Cardiac muscle cell (in vitro differentiated cells and primary cell): ENCODE results near the gene EFCAB6. TPM values are rescaled to one million over a fixed set of nuclear protein-coding genes. Genes with fewer than 3 reads are reported as not detected.
A peak's percentile ranks its signal among the peaks of the same experiment; 100 is the strongest.

ENCODE experiments used
- DNase-seq, 2 donors: peaks; one replicate each; pipeline versions ENCODE4 v3.0.0 to v3.0.0-alpha.2; 2010 to 2017; ENCODE audit warnings: low read depth in 1 of 2, low spot score in 1 of 2
- H3K27ac ChIP-seq: fragments of 200-600 bp; sonication (generic); 2 replicates; pipeline ENCODE4 v1.5.1; 2016
- H3K27me3 ChIP-seq: fragments of 200-600 bp; sonication (generic); 2 replicates; pipeline ENCODE4 v1.6.0; 2016; ENCODE audit warnings: control low read depth
- H3K36me3 ChIP-seq: fragments of 200-600 bp; sonication (generic); 2 replicates; pipeline ENCODE4 v1.5.1; 2016; ENCODE audit warnings: control low read depth
- H3K4me1 ChIP-seq: fragments of 200-600 bp; sonication (generic); 2 replicates; pipeline ENCODE4 v1.8.1; 2017; ENCODE audit warnings: low read depth, mild to moderate bottlenecking, mixed run types
- H3K4me3 ChIP-seq: fragments of 200-600 bp; sonication (generic); 2 replicates; pipeline ENCODE4 v1.5.1; 2016; ENCODE audit warnings: mild to moderate bottlenecking
- H3K9me3 ChIP-seq: fragments of 200-600 bp; sonication (generic); 2 replicates; pipeline ENCODE4 v1.5.1; 2017; ENCODE audit warnings: low read depth, mild to moderate bottlenecking, control low read depth
- polyA plus RNA-seq: library from polyadenylated mRNA; unstranded; fragments of >200 nt; fragmentation: Nextera tagmentation; extraction: Ambion mirVana; gene quantifications from 2 replicates; pipeline ENCODE4 v1.2.1, GENCODE V29; 2016
- total RNA-seq: library from RNA; depleted of rRNA; stranded (reverse); fragments of >200 nt; gene quantifications from 2 replicates; pipeline ENCODE4 v1.2.3, GENCODE V29; 2016
- TF ChIP-seq, protein P1 (sequence below): IDR thresholded peaks from 2 replicates; pipeline ENCODE4 v1.5.1; 2012; ENCODE audit warnings: low read depth, mild to moderate bottlenecking, low read length

Gene EFCAB6
- total and polyA plus RNA-seq, 2 experiments from 2014 or later, result 1.5 to 3.8 TPM

DNA sequence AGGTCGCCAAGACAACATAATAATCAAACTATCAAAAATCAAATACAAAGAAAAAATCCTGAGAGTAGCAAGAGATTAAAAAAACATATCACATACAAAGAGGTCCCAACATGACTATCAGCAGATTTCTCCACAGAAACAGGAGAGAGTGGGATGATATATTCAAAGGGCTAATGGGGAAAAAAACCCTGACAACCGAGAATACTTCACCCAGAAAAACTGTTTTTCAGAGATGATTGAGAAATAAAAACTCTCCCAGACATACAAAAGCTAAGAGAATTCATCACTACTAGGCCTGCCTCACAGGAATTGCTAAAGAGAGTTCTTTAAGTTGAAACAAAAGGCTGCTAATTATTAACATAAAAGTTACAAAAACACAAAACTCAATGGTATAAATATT is 108.1 kb downstream of the EFCAB6 start:
- H3K4me1 ChIP-seq, result no peaks in the 10 kb centered on the region
- H3K27me3 ChIP-seq, result no peaks in the 10 kb centered on the region
- no peak overlapping the region for H3K4me3 ChIP-seq
- H3K9me3 ChIP-seq, result no peaks in the 10 kb centered on the region
- DNase-seq, result no peak
- H3K27ac ChIP-seq, result no peak overlapping the region
- TF ChIP-seq, protein P1, sequence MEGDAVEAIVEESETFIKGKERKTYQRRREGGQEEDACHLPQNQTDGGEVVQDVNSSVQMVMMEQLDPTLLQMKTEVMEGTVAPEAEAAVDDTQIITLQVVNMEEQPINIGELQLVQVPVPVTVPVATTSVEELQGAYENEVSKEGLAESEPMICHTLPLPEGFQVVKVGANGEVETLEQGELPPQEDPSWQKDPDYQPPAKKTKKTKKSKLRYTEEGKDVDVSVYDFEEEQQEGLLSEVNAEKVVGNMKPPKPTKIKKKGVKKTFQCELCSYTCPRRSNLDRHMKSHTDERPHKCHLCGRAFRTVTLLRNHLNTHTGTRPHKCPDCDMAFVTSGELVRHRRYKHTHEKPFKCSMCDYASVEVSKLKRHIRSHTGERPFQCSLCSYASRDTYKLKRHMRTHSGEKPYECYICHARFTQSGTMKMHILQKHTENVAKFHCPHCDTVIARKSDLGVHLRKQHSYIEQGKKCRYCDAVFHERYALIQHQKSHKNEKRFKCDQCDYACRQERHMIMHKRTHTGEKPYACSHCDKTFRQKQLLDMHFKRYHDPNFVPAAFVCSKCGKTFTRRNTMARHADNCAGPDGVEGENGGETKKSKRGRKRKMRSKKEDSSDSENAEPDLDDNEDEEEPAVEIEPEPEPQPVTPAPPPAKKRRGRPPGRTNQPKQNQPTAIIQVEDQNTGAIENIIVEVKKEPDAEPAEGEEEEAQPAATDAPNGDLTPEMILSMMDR, result no peak
- no peaks in the 10 kb centered on the region for H3K36me3 ChIP-seq

DNA sequence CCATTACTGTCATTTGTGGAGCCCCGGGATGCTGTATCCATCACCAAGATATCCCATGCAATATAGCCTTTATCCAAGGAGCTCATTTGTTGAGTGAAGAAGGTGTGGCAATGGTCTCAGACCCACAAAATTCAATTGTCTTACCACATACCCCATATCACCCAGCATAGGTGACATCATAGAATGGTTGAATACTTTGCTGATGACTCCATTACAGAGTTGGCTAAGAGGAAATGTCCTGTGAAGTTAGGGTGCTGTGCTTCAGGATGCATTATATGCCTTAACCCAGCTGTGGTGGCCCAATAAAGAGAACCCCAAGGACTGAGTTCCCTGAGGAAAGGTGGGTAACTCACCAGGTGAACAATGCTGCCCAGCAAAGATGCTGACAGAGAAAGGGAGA is 113.7 kb downstream of the EFCAB6 start:
- H3K4me1 ChIP-seq, result no peaks in the 10 kb centered on the region
- peak in 1 of 2 donors; percentile 2 for DNase-seq
- H3K9me3 ChIP-seq, result no peaks in the 10 kb centered on the region
- no peak overlapping the region for H3K4me3 ChIP-seq
- no peak overlapping the region for H3K27ac ChIP-seq
- TF ChIP-seq, protein P1, result no peak
- no peaks in the 10 kb centered on the region for H3K27me3 ChIP-seq
- no peaks in the 10 kb centered on the region for H3K36me3 ChIP-seq

DNA sequence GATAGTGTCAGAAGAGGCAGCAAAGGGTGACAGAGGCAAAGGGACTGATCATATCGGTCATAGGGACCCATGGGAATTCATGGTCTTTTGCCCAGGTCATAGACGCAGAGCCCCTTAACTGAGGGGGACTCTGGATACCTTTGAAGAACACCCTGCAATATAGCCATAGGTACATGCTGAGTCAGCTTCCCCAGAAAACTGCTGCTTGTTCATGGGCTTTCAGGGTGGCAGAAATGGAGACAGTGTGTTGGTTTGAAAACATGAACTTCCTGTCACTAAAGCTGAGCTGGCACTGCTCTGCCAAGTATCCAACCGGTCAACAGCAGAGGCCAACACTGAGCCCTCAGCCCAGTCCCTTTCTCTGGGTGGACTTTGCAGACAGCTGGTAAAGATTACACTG is 114.2 kb downstream of the EFCAB6 start:
- no peak for DNase-seq
- Histone ChIP-seq H3K36me3 (no peaks in the 10 kb centered on the region), H3K27me3 (no peaks in the 10 kb centered on the region), H3K4me3 (no peak overlapping the region), H3K9me3 (no peaks in the 10 kb centered on the region), H3K4me1 (no peaks in the 10 kb centered on the region), H3K27ac (no peak overlapping the region)
- TF ChIP-seq, protein P1, result no peak

DNA sequence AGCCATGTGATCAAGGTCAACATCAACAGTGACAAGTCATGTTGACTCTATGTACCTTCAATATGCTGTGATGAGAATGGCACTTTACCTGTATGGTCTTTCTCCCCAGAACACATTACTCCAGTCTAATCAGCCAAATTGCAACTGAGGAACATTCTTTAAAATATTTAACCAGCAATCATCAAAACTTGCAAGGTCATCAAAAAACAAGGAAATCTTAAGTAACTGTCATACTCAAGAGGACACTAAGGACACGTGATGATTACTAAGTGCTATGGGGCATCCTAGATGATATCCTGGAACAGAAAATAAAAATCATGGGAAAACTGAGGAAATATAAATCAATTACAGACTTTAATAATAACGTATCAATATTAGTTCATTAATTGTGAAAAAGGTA is 118.9 kb downstream of the EFCAB6 start:
- no peak overlapping the region for H3K27ac ChIP-seq
- no peak overlapping the region for H3K4me3 ChIP-seq
- H3K27me3 ChIP-seq, result no peaks in the 10 kb centered on the region
- H3K36me3 ChIP-seq, result no peaks in the 10 kb centered on the region
- no peaks in the 10 kb centered on the region for H3K4me1 ChIP-seq
- no peak for DNase-seq
- H3K9me3 ChIP-seq, result no peaks in the 10 kb centered on the region
- TF ChIP-seq, protein P1, result no peak

DNA sequence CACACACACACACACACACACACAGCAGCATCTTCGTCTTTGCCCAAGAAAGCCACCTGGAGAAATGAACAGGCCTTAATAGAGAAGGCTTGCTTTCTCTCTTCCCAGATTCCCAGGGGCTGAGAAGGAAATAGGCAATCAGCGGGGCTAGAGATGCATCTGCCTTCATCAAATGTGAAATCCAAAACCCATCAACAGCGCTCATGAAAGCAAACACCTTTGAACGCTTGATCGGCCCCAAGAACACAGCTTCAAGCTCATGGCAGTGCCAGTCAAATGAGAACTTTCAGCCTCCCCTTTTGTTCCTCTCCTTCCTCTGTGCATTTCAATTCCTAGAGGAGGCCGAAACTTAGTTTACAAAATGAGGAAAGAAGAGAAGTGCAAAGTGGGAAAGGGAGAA is 122.7 kb downstream of the EFCAB6 start:
- no peak overlapping the region for H3K27ac ChIP-seq
- TF ChIP-seq, protein P1, result no peak
- H3K9me3 ChIP-seq, result no peaks in the 10 kb centered on the region
- no peaks in the 10 kb centered on the region for H3K27me3 ChIP-seq
- no peak overlapping the region for H3K4me3 ChIP-seq
- DNase-seq, result no peak
- no peaks in the 10 kb centered on the region for H3K4me1 ChIP-seq
- no peaks in the 10 kb centered on the region for H3K36me3 ChIP-seq

DNA sequence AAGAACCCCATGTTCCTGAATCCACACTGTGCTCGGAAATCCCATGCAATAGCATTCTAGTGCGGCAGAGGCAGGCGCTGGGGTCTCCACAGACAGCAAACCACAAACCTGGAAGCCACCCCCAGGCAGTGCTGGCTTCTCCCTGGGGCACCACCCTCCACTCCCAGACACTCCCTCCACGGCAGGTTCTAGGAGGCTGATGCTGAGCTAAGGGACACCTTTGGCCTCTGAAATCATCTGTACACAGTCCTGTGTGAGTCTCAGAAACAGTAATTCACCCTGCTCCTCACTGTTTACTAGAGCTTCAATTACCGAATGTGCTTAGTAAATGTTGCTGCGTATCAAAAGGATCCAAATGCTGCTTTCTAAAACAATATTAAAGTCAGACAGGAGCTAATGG is 129.3 kb downstream of the EFCAB6 start:
- Histone ChIP-seq H3K4me1 (no peaks in the 10 kb centered on the region), H3K9me3 (no peaks in the 10 kb centered on the region), H3K27me3 (no peaks in the 10 kb centered on the region), H3K4me3 (no peak overlapping the region), H3K36me3 (no peaks in the 10 kb centered on the region), H3K27ac (no peak overlapping the region)
- DNase-seq, result no peak
- TF ChIP-seq, protein P1, result no peak
